Hippocampal formation (tissue), 2 donors: ENCODE data around the gene LARGE1.

Source experiments
- DNase-seq, 2 donors: peaks; one replicate each; lab custom pipeline; 2025; lab: John Stamatoyannopoulos, UW

The LARGE1 gene

GRCh38 chr22:33913188-33913587 lies 7.1 kb downstream of the LARGE1 start:
- DNase-seq, result no peak

- DNase-seq, result no peak
These were observed 10.4 kb downstream of the LARGE1 start for GRCh38 chr22:33909911-33910310.

DNA sequence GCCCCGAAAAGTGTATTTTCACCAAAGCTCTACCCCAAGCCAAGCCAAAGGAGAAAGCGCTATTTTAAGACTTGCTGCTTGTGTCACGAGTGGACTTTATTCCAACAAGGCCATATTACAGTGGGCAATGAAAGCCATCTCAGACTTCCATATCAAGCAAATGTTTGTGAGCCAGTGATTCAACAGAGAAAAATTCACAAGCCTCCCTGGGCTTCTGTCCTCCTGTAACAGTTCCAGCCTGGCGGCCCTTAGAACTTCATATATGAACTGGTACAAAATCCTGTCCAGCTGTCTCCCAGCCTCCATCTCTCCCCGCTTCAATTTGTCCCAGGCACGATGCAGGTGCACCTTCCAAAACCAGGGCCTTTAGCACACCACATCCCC lies 11.2 kb downstream of the LARGE1 start:
- DNase-seq, result no peak

DNA sequence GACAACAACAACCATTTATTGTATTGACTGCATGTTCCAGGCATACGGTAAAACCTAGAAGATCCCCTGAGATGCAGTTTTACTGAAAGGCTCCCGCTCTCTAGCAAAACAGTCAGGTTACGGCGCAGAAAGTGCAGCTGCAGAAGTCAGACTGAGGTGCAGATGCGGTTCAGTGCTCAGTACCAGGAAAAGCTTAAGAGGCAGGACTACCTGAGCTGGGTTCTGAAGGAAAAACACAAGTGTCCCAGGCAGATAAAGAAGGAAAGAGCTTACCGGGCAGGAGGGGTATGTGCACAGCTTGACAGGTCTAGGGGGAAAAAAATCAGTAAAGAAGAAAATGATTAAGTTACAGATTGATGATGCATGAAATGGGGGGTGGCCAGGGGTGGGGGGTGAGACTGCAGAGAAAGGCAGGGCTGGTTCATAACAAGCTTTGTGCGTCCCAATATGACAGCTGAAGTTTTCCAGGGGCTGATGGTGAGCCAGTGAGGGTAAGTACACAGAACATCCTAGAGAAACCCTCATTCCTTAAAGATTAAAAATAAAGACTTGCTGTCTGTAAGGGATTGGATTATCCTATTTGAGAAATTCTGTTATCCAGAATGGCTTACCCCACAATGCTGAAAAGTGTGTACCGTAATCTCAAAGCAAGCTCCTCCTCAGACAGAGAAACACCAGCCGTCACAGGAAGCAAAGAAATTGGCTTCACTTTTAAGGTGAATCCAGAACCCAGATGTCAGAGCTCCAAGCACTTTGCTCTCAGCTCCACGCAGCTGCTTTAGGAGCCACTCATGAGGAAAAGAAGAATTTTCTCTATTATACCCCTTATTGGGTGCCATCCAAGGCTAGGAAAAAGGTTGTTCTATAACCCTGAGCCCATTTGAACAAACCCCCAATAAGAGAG lies 11.9 kb downstream of the LARGE1 start:
- DNase-seq, result no peak

DNA sequence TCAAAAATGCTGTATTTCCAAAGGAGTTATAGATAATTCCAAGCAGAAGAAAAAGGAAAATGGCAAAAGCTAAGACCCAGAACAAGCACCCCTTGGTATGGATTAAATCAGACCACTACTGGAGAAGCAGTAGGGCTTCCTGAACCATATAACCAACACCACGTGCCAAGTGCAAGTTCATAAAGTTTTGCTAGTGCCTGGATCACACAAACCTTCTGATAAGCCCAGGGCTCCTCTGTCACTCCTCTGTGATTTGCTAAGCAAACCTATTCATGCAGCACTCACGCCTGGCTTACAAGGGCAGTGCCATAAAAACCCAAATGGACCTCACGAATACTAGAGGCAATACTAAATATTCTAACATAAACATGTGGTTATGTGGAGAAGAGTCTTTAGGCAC lies 13.3 kb downstream of the LARGE1 start:
- no peak for DNase-seq

GRCh38 chr22:33906475-33906874 lies 13.8 kb downstream of the LARGE1 start:
- DNase-seq, result no peak

DNA sequence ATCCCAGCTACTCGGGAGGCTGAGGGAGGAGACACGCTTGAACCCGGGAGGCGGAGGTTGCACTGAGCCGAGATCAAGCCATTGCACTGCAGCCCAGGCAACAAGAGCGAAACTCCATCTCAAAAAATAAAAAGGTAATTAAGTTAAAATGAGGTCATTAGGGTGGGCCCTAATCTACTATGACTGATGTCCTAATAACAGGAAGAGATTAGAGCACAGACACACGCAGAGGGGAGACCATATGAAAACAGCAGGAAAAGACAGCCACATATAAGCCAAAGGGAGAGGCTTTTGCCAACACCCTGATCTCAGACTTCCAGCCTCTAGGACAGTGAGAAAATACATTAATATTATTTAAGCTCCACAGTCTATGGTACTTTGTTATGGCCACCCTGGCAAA lies 17.3 kb downstream of the LARGE1 start:
- no peak for DNase-seq

- DNase-seq, result no peak
These were observed 18.2 kb downstream of the LARGE1 start for GRCh38 chr22:33902073-33902472.

DNA sequence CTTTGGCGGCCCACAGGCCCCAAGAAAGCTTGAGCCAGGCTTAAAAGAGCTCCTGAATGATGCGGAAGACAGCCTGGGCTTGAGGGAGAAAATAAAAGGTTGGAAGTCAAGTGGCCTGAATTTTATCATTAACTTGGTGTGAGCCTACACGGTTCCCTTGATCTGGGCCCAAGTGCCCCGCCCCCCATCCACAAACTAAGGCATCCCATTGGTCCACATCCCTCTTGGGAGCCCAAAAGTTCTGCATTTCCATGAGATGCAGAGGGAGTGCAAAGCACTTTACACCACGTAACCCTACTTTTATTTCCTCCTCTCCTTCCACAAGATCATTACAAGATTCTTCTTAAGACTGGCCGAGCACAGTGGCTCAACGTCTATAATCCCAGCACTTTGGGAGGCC lies 22.2 kb downstream of the LARGE1 start:
- no peak for DNase-seq

GRCh38 chr22:33897448-33897835 lies 22.8 kb downstream of the LARGE1 start:
- DNase-seq, result no peak

DNA sequence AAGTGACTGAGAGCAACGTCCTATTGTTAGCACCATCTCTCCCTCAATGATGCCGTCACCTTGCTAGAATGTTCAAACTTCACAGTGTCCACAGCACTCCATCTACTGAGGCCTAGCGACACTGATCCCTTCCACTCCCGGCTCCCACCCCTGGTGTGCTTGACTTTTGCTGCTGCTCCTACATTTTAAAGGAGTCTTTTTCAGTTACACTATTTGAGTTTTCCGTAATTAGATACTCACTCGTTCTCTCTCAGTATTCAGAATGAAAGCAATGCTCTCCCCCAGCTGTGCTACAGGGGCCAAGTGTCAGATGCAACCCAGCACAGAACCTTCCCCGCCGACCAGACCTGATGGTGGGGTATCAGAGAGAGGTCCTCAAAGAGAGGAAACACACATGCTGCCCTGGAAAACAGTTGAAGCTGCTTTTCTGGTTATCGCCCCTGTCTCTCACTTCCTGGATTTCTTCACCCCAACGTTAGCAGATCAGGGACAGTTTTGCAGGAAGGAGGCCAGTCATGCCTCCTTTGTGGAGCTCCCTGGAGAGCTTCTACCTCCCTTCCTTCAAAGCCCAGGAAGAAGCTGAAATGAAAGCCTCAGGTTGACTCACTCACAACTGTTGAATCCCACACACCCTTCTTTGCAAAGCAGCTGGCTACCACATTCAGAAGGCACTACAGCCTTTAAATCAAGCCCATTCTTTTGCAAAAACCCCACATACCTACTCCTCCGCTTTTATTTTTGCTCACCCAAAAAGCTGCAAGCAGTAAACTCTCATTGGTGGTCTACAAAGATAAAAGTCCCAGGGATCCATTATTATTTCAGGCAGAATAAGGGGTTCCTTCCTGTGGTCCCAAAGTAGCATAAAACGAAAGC lies 23.5 kb downstream of the LARGE1 start:
- no peak for DNase-seq

- DNase-seq, result no peak
These were observed 24.1 kb downstream of the LARGE1 start for GRCh38 chr22:33896154-33896553.

GRCh38 chr22:33895444-33895843 lies 24.8 kb downstream of the LARGE1 start:
- DNase-seq, result no peak

GRCh38 chr22:33894515-33894914 lies 25.8 kb downstream of the LARGE1 start:
- DNase-seq, result no peak

- no peak for DNase-seq
These were observed 26.2 kb downstream of the LARGE1 start for GRCh38 chr22:33894036-33894435.

DNA sequence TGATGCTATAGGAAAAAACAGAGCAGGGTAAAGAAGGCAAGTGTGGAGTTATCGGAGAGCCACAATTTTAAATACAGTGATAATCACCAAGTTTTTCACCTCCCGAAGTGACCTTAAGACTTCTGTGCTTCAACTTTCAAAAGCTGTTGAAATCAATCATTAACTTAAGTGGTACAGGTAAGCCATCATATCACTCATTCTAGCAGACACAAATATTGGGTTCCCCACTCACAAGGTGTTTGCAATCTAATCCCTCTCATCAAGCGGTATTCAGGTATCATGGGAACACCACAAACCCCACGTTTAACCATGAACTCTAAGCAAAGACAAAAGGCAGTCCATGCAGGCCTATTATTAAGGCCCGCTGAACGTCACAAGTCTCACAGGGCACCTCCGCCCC lies 26.8 kb downstream of the LARGE1 start:
- no peak for DNase-seq

DNA sequence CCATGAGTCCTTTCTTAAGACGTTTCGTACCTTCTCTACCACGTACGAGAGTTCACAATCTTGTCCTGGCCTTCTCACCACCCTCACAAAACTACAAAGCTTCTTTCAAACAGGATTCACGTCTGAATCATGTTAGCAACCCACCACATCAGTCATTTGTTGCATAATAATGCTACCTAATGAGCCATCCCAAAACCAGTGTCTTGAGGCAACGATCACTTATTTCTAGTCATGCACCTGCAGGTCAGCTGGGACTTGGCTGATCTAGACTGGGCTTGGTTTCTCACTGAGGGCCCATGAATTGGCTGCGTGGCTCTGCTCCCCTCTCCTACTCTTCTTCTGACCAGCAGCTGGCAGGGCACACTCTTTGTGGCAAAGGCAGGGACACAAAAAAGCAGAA lies 28.3 kb downstream of the LARGE1 start:
- DNase-seq, result no peak

- DNase-seq, result no peak
These were observed 28.8 kb downstream of the LARGE1 start for GRCh38 chr22:33891455-33891854.

DNA sequence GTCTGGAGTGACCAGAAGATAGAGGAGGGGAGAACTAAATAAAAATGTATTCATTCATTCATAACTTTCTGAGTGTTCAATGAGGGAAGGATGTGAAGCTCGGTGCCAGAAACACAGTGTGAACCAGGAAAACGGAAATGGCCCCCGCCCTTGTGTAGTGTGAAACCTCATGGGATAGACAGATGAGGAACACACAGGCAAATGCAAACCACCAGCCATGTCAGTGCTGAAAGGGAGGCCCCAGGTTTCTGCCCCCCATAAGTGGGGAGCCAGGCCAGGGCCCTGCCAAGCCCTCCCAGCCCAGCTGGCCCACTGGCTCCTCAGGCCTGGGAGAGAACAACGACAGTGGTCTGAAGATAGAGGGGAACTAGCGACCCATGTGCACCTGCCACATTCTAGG lies 30.5 kb downstream of the LARGE1 start:
- DNase-seq, result no peak

DNA sequence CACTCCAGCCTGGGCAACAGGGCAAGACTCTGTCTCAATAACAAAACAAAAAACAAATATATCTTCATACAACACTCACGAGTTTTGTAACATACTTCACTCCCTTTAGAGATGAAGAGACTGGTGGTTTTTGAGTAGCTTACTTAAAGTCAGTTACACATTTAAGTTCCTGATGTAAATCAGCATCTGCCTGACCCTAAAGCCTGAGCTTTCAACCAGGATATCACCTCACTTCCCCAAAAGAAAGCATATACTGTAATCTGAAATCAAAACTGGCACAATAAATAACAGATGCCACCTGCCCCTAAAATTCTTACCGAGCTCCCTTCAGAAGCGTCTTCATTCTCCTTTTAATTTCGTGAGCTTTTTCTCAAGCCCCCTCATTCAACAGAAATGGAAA lies 31.5 kb downstream of the LARGE1 start:
- no peak for DNase-seq

DNA sequence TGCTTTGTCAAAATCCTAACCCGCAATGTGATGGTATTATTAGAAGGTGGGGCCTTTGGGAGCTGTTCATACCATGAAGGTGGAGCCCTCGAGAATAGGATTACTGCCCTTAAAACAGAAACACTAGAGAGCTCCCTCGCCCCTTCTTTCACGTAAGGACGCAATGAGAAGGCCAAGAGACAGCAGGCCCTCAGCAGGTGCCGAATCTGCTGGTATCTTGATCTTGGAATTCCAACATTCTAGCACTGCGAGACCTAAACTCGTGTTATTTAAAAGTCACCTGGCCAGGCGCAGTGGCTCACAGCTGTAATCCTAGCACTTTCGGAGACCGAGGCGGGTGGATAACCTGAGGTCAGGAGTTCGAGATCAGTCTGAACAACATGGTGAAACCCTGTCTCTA lies 33.1 kb downstream of the LARGE1 start:
- no peak for DNase-seq

DNA sequence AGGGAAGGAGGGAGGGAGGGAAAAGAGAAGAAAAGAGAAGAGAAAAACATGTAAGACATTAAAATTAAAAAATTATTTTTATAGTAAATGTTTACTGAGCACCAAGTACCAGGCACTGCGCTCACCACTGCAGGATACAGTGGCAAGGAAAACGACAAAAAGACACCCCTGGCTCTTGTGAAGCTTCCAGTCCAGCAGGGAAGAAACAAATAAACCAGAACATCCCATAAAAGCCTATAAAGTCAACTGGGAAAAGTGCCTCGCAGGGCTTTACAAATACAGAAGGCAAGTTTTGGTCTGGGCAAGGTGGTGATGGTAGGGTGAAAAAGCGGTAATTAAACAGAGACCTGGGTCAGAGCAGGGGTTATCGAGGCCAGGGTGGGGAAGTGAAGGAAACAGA lies 33.6 kb downstream of the LARGE1 start:
- no peak for DNase-seq

DNA sequence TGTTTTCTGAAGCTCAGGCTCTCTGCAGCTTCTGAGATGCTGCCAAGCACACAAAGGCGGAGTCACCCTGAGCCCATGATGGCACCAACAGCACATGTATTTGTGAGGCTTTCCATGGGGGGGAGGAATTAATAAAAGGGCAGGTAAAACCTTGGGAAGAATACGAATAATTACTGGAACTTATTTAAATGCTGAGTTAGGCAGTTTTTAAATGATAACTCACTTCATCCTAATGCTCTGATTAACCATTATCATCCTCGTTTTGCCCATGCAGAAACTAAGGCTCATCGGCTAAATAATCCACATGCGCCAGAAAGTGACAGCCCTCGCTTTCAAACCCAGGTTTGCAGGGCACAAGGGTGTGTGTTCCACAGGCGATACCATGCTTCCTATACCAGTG lies 35.4 kb downstream of the LARGE1 start:
- no peak for DNase-seq
